A549 (cell line): ENCODE results near the gene AJAP1.

Experiments used
- CBX8 ChIP-seq: fragments of 200-600 bp; sonication (generic); IDR thresholded peaks from 2 replicates; pipeline ENCODE4 v1.6.1; 2016
- EHMT2 ChIP-seq: fragments of 200-600 bp; sonication (generic); IDR thresholded peaks from 2 replicates; pipeline ENCODE4 v1.6.1; 2016; ENCODE audit warnings: antibody characterized with exemption, low read depth, mild to moderate bottlenecking, moderate library complexity
- POLR2A ChIP-seq: IDR thresholded peaks from 2 replicates; pipeline ENCODE4 v1.6.1; 2012; ENCODE audit warnings: mild to moderate bottlenecking, low read length

- TF ChIP-seq CBX8 (no peak), POLR2A (no peak), EHMT2 (no peak)
Measured at GRCh38 chr1:4653328-4653660, 1.1 kb upstream of the AJAP1 start.
